Stimulated activated CD4-positive, alpha-beta T cell treated with anti-CD3 and anti-CD28 coated beads, Interleukin-2, amount 100 ng/mL, for 4 hours (primary cell): ENCODE results near the gene PGBD1.
A peak's percentile ranks its signal among the peaks of the same experiment; 100 is the strongest.

ENCODE experiments used
- DNase-seq: peaks from one replicate; pipeline ENCODE4 v3.0.0-alpha.2; 2020; ENCODE audit warnings: low read depth

PGBD1 gene, protein sequence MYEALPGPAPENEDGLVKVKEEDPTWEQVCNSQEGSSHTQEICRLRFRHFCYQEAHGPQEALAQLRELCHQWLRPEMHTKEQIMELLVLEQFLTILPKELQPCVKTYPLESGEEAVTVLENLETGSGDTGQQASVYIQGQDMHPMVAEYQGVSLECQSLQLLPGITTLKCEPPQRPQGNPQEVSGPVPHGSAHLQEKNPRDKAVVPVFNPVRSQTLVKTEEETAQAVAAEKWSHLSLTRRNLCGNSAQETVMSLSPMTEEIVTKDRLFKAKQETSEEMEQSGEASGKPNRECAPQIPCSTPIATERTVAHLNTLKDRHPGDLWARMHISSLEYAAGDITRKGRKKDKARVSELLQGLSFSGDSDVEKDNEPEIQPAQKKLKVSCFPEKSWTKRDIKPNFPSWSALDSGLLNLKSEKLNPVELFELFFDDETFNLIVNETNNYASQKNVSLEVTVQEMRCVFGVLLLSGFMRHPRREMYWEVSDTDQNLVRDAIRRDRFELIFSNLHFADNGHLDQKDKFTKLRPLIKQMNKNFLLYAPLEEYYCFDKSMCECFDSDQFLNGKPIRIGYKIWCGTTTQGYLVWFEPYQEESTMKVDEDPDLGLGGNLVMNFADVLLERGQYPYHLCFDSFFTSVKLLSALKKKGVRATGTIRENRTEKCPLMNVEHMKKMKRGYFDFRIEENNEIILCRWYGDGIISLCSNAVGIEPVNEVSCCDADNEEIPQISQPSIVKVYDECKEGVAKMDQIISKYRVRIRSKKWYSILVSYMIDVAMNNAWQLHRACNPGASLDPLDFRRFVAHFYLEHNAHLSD

DNA sequence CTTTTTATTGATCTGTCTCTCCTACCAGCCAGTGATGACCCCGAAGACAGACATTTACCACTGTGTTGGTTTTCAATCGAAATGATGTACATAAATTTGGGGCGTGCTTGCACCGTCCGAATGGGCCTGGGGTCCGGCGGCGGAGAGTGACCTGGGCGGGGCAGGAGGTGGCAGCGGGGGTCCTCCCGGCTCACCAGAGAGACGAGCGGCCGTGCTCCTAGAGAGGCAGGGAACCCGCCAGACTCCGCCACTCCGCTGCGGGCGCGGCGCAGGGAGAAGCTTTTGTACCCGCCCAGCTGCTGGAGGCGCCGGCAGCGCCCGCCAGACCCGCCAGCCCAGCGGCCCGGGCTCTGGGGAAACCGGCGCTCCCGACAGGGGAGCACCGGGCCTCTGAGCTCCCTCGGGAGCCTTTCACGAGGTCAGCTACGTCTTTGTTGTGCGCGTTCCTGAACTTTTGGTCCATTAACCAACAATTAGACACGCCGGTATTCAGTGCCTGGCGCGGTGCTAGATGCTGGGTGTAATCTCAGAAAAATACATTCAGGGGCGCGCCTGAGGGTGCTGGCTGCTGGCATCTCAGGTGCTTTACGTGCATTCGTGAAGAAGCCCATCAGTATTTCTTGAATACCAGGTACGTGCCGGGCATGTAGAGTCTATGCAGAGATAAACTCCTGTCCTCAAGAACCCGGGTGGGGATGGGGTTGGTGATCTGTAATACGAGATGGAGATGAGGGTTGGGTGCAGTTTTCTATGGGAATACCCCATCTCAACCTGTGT, at the start of gene PGBD1:
PGBD1 (plus strand) TSS at position 285 of the 777 bp plus-strand sequence. CDS start 2,242 bp downstream, outside the sequence.
- peak; percentile 31 for DNase-seq

DNA sequence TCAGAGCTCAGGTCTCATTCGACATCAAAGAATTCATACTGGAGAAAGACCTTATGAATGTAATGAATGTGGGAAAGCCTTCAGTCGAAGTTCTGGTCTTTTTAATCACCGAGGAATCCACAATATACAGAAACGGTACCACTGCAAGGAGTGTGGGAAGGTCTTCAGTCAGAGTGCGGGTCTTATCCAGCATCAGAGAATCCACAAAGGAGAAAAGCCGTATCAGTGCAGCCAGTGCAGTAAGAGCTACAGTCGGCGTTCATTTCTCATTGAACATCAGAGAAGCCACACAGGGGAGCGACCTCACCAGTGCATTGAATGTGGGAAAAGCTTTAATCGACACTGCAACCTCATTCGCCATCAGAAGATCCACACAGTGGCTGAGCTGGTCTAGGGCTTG, 48.6 kb upstream of the PGBD1 start:
- DNase-seq: no peak

GRCh38 chr6:28235912-28236452, 45.4 kb upstream of the PGBD1 start:
- DNase-seq: no peak

- DNase-seq: no peak
Observed at GRCh38 chr6:28239636-28240035, 41.7 kb upstream of the PGBD1 start.

GRCh38 chr6:28240471-28240870, 40.9 kb upstream of the PGBD1 start:
- no peak for DNase-seq

- DNase-seq: no peak
Observed at GRCh38 chr6:28243946-28244345, 37.4 kb upstream of the PGBD1 start.

DNA sequence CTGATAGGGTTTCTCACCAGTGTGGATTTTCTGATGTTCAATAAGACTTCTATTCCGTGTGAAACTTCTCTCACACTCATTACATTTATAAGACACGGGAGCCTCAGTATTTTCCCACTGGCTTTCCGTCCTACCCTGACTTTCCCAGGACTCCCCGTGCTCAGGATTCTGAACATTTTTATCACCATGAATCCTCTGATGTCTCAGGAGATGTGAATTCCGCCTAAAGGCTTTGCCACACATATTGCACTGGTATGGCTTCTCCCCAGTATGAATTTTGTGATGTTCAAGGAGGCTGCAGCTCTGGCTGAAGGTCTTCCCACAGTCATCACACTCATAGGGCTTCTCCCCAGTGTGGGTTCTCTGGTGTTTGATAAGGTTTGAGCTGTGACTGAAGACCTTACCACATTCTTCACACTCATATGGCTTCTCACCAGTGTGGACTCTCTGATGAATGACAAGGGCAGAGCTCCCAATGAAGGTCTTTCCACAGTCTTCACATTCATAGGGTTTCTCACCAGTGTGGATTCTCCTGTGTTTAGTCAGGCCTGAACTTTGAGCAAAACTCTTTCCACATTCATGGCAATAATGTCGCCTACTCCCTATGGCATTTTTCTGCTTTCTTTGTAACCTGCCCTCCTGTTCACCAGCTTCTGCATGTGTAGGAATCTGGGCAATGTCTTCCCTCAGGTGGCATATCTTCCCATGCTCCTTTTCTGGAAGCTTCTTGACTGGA, 36.0 kb upstream of the PGBD1 start:
- no peak for DNase-seq

DNA sequence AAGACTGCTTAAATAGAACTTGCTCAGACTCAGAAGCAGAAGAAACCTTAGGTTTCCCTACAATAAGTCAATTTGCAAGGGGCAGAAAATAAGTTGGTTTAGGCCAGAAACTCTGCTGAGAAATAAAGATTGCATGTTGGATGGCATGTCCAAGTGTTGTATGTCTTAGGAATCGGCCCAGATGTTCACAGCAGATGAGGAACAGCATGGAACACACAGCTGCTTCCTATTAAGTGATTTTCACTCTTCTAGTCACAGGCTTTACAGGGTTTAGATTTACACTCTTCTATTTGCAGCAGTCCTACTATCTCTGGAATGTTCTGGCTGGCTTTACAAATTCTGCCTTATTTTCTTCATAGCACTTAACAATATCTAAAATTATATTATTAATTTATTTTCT, 32.5 kb upstream of the PGBD1 start:
- no peak for DNase-seq

GRCh38 chr6:28250747-28251146, 30.6 kb upstream of the PGBD1 start:
- DNase-seq: no peak

DNA sequence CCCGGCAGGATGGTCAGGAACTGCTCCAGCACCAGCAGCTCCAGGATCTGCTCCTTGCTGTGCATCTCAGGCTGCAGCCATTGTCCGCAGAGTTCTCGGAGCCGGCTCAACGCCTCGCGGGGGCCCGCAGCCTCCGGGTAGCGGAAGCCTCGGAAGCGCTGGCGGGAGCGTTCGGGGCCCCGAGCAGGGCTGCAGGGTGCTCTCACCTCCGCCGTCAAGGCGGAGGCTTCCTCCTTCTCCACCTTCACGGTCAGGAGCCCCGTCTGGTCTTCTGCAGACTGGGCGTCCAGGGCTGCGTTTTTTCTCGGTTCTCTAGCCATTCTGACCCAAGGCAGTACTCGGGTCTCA, 29.7 kb upstream of the PGBD1 start:
- no peak for DNase-seq

GRCh38 chr6:28252009-28252975, 29.1 kb upstream of the PGBD1 start, which contains the start of gene ZKSCAN4:
TSS of gene ZKSCAN4 (minus strand) at chr6:28252269. CDS start at chr6:28251980, 289 bp downstream.
- DNase-seq: peak; percentile 72

GRCh38 chr6:28254121-28254519, 27.3 kb upstream of the PGBD1 start:
- no peak for DNase-seq

DNA sequence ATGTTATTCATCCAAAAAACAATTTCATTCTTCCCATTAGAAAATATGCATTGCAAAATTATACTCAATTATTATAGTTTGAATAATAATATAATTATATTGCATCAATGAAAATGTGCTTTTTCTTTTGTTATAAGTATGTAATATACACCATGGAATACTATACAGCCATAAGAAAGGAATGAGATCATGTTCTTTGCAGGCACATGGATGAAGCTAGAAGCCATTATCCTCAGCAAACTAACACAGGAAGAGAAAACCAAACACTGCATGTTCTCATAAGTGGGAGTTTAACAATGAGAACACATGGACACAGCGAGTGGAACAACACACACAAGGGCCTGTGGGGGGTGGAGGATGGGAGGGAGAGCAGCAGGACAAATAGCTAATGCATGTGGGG, 24.3 kb upstream of the PGBD1 start:
- no peak for DNase-seq

DNA sequence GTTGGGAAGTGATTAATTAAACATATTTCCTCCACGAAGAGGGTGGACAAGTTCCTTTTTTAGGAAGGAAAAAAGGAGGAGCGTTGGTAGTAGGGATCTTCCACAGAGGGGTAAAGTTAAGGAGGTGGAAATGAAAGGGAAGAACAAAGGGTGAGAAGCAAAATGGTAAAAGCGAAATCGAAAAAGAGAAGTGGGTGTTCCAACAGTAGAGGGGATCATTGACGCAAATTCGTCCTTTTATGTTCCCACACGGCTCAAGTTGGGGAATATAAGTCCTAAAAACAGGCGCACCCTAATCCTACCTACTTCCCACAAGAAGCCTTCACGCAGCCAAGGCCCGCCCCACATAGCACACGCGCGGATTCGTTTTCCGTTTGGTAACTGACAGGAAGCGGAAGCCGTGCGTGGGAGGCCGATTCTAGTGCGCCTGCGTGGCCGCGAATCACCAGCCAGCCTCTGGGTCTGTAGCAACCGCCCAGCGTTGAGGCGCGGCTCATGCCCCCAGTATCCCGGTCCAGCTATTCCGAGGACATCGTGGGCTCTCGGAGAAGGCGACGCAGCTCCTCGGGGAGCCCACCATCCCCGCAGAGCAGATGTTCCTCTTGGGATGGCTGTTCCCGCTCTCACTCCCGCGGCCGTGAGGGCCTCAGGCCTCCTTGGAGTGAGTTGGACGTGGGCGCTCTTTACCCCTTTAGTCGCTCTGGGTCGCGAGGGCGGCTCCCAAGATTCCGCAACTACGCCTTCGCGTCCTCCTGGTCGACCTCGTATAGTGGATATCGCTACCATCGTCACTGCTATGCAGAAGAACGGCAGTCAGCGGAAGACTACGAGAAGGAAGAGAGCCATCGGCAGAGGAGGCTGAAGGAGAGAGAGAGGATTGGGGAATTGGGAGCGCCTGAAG, 22.2 kb upstream of the PGBD1 start, which contains the start of gene NKAPL:
NKAPL (plus strand) TSS at position 421 of the 901 bp plus-strand sequence; CDS start at position 496, 75 bp downstream.
- DNase-seq: peak; percentile 57

- DNase-seq: no peak
Observed at GRCh38 chr6:28263922-28264321, 17.4 kb upstream of the PGBD1 start.

DNA sequence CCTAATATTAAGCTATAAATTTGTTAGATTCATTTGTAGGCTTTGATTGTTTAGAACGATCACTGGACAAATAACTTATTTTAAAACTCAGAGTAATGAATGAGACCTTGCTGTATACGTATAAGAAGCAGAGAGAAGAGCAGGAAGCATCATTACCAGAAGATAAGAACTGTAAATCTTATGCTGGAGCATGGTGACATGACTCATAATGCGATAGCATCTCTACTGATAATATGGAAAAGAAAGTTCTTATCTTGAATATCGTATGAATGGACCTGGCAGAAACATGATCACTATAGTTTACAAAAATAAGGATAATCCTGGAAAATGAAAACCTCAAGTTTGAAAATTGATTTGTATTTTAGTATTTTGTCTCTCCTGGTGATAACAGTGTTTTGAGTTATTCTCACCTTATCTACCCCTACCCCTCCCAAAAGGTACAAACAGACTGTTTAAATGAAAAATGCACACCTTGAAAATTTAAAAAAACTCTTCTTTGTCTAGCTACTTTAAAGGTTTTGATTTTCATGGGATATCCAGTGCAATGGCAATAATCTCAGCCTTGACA, 16.5 kb upstream of the PGBD1 start:
- no peak for DNase-seq

- DNase-seq: no peak
Observed at GRCh38 chr6:28266563-28266961, 14.8 kb upstream of the PGBD1 start.

DNA sequence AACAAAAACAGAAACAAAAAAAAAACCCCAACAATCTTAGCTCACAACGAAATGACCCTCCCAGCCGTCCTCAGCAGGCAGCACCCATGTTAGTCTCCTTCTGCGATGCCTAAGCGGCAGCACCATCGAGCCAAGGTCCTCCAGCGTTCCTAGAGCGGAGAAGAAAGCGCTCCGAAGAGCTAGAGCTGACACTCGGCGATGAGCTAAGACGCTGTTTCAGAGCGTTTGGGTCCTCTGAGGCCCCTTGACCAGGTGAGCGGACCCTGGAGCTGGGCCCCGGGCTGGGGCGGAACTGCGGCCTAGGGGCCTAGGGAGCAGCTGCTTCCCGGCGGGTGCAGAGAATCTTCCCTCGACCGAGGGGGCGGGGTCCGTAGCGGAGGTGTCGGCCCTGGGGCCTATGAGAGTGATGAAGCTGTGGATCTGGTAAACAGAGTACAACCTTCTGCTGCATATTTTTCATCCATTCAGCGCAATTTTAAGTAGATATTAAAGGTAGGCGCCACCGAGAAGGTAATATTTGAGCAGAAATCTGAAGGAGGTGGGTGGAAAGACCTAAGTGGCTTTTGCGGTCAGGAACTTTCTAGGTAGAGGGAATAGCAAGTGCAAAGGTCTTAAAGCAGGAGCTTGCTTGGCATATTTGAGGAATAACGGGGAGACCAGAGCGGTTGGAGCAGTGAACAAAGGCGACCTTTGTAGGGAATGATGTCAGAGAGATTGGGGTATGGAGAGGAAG, 14.2 kb upstream of the PGBD1 start, which contains the start of gene ZSCAN26:
ZSCAN26 (plus strand) TSS at position 182 of the 733 bp plus-strand sequence. CDS start 4,777 bp downstream, outside the sequence.
- DNase-seq: peak; percentile 78
